Progenitor cell of endocrine pancreas (in vitro differentiated cells): ENCODE measurements around the gene IQCK. TPM values are rescaled to one million over a fixed set of nuclear protein-coding genes. Genes with fewer than 3 reads are reported as not detected.

ENCODE experiments used
- DNase-seq: peaks from one replicate; pipeline ENCODE4 v3.0.0; 2021; ENCODE audit warnings: low spot score; ENCODE audit not compliant: unreplicated experiment
- H3K27ac Mint-ChIP-seq: 2 replicates; pipeline ENCODE4 v1.8.0; 2021; ENCODE audit warnings: mild to moderate bottlenecking, moderate library complexity, mixed read lengths
- H3K27me3 Mint-ChIP-seq: 2 replicates; pipeline ENCODE4 v1.8.0; 2021; ENCODE audit warnings: mixed read lengths
- H3K36me3 Mint-ChIP-seq: 2 replicates; pipeline ENCODE4 v1.8.0; 2022; ENCODE audit warnings: mixed read lengths; ENCODE audit not compliant: insufficient read depth
- H3K4me1 Mint-ChIP-seq: 2 replicates; pipeline ENCODE4 v1.8.0; 2021; ENCODE audit warnings: low read depth, mixed read lengths
- H3K4me3 Mint-ChIP-seq: 2 replicates; pipeline ENCODE4 v1.8.0; 2021; ENCODE audit warnings: low read depth, mild to moderate bottlenecking, moderate library complexity, mixed read lengths
- H3K9me3 Mint-ChIP-seq: 2 replicates; pipeline ENCODE4 v1.8.0; 2021; ENCODE audit warnings: low read depth, mixed read lengths
- total RNA-seq: library from RNA; stranded (reverse); gene quantifications from 2 replicates; pipeline ENCODE4 v1.2.1, GENCODE V29; 2021
- TF ChIP-seq, protein P1 (sequence below): fragments of 200-600 bp; sonication (generic); IDR thresholded peaks from one replicate; pipeline ENCODE4 v1.5.0; 2021; ENCODE audit warnings: antibody characterized with exemption, mild to moderate bottlenecking; ENCODE audit not compliant: unreplicated experiment

IQCK gene
- total RNA-seq, 1 donor from 2014 or later = 33.2 TPM

DNA sequence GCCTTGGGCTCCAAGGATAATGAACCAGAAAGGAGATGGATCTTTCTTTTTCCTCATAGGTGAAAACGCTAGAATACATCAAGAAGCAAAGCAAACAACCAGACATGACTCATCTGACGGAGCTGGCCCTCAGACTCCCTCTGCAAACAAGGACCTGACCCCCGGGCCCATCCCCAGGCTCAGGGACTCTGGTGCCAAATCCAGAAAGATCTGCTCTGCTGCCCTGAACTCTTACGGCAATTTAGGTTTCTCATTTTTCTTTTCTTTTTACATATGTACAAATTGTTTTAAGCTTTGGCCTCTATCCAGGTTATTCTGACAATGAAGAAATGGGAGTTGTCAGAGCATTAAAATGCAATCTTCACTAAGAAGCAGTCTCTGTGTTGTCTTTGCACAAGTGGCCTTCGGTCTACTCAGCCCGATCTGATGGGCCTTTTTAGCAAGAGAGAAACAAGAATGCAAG lies 17.7 kb upstream of the IQCK start:
- Mint-ChIP-seq H3K4me1 (peaks cover 5% of the 10 kb centered on the region), H3K4me3 (no peak overlapping the region), H3K27me3 (no peaks in the 10 kb centered on the region), H3K9me3 (no peaks in the 10 kb centered on the region), H3K27ac (peak overlapping the region; percentile 50), H3K36me3 (peaks cover 32% of the 10 kb centered on the region)
- TF ChIP-seq, protein P1, sequence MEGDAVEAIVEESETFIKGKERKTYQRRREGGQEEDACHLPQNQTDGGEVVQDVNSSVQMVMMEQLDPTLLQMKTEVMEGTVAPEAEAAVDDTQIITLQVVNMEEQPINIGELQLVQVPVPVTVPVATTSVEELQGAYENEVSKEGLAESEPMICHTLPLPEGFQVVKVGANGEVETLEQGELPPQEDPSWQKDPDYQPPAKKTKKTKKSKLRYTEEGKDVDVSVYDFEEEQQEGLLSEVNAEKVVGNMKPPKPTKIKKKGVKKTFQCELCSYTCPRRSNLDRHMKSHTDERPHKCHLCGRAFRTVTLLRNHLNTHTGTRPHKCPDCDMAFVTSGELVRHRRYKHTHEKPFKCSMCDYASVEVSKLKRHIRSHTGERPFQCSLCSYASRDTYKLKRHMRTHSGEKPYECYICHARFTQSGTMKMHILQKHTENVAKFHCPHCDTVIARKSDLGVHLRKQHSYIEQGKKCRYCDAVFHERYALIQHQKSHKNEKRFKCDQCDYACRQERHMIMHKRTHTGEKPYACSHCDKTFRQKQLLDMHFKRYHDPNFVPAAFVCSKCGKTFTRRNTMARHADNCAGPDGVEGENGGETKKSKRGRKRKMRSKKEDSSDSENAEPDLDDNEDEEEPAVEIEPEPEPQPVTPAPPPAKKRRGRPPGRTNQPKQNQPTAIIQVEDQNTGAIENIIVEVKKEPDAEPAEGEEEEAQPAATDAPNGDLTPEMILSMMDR = no peak
- DNase-seq = no peak

DNA sequence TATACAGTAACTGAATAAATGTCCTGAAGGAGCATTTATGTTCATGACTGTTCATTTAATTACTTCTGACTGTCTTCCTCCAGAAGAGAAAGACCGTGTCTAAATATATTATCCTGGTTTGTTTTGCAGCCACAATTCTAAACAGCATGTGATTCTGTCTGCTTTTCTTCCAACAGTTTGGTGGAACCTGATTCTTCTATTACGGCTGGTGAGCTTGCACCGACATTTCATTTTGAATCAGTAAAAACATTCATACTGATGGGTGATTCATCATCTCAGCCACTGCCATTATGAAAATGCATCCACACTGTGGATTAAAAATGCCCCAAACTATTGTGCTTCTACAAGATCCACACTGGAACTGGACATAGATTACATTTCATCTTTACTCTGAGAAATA lies 17.0 kb upstream of the IQCK start:
- no peak for DNase-seq
- H3K27ac Mint-ChIP-seq = no peak overlapping the region
- H3K4me1 Mint-ChIP-seq = peaks cover 5% of the 10 kb centered on the region
- no peaks in the 10 kb centered on the region for H3K27me3 Mint-ChIP-seq
- no peaks in the 10 kb centered on the region for H3K9me3 Mint-ChIP-seq
- TF ChIP-seq, protein P1 = no peak
- peaks cover 32% of the 10 kb centered on the region for H3K36me3 Mint-ChIP-seq
- no peak overlapping the region for H3K4me3 Mint-ChIP-seq

DNA sequence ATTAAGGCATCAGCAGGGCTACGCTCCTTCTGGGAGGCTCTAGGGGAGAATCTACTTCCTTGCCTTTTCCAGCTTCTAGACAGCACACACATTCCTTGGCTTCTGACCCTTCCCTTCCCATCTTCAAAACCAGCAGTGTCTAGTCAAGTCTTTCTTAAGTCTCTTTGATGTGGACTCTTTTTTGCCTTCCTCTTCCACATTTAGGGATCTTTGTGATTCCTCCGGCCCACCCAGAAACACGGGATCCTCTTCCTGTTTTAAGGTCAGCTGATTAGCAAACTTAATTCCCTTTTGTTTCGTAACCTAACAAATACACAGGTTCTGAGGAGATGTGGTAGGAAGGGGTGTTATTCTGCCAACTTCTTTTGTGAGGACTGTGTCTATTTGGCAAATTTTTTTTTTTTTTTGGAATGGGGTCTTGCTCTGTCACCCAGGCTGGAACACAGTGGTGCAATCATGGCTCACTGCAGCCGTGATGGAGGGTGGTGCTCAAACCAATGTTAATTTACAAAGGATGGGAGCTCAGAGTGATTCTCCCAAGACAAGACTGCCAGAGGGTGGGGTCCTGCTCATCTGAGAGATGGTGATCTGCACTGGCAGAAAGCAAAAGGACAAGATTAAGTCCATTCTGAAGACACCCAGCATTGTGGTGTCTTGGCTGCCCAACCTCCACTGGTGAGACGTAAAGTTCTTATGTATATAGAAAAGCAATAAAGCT lies 14.7 kb upstream of the IQCK start:
- TF ChIP-seq, protein P1 = no peak
- Mint-ChIP-seq H3K4me3 (no peak overlapping the region), H3K27me3 (no peaks in the 10 kb centered on the region), H3K27ac (peak overlapping the region; percentile 43), H3K9me3 (no peaks in the 10 kb centered on the region), H3K36me3 (peaks cover 34% of the 10 kb centered on the region), H3K4me1 (peaks cover 5% of the 10 kb centered on the region)
- DNase-seq = no peak

DNA sequence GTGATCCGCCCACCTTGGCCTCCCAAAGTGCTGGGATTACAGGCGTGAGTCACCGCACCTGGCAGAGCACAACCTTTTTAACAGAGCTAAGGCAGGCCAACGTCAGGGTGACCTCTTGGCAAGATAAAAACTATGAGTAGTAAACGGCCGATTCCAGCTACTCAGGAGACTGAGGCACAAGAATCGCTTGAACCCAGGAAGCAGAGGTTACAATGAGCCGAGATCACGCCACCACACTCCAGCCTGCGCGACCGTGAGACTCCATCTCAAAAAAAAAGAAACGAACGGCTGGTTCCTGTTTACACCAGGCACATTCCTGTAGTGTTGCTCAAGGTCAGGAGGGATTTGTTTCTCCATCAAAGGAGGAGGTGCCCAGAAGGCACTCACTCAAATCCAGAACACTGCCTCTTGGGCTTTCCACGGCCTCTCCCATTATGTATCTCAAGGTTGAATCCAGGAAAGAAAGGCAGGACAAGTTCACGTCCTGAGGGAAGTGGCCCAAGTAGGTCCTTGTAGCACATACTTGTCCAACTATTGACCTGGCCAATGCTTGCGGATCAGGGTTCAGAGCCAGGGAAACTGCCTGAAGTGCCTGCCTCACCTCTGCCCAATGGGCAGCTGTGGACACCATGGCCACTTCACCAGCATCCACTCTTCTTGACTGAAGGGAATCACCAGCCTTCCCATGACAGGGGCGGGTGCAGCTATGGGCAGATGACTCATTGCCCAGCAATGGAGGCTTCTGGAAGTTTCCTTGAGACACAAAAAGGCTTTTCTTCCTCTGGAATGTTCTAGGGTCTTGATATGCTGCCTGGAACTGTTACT lies 13.5 kb upstream of the IQCK start:
- Mint-ChIP-seq H3K4me3 (no peak overlapping the region), H3K27me3 (no peaks in the 10 kb centered on the region), H3K36me3 (peaks cover 32% of the 10 kb centered on the region), H3K9me3 (no peaks in the 10 kb centered on the region), H3K4me1 (peaks cover 5% of the 10 kb centered on the region), H3K27ac (peak overlapping the region; percentile 41)
- TF ChIP-seq, protein P1 = no peak
- DNase-seq = no peak

DNA sequence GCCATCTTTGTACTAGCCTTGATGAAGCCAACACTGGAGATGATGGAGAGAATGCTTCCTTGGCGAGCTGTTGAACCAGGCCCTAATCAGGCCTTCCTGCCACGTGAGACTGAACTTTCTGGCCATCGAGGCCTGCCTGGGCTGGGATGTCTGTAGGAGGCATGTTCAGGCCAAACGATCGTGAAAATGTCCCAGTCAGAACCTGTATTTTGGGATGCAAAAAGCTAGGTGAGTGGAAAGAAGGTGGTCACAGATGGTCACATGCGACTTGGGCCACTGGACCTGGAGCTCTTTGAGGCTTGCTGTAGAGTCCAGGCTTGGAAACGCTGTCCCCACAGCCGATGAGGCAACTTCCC lies 12.9 kb upstream of the IQCK start:
- H3K27ac Mint-ChIP-seq = peak overlapping the region; percentile 28
- H3K4me3 Mint-ChIP-seq = no peak overlapping the region
- H3K9me3 Mint-ChIP-seq = no peaks in the 10 kb centered on the region
- peaks cover 34% of the 10 kb centered on the region for H3K36me3 Mint-ChIP-seq
- H3K27me3 Mint-ChIP-seq = no peaks in the 10 kb centered on the region
- DNase-seq = no peak
- H3K4me1 Mint-ChIP-seq = peaks cover 5% of the 10 kb centered on the region
- TF ChIP-seq, protein P1 = no peak
